Islet of Langerhans (tissue), 1 donor: ENCODE measurements around the gene SLC25A45.

Source experiments
- FAIRE-seq: peaks from one replicate; lab custom pipeline; 2011; peaks lifted over from hg19 to GRCh38; lab: Jason Lieb, UNC

Gene SLC25A45, protein sequence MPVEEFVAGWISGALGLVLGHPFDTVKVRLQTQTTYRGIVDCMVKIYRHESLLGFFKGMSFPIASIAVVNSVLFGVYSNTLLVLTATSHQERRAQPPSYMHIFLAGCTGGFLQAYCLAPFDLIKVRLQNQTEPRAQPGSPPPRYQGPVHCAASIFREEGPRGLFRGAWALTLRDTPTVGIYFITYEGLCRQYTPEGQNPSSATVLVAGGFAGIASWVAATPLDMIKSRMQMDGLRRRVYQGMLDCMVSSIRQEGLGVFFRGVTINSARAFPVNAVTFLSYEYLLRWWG

DNA sequence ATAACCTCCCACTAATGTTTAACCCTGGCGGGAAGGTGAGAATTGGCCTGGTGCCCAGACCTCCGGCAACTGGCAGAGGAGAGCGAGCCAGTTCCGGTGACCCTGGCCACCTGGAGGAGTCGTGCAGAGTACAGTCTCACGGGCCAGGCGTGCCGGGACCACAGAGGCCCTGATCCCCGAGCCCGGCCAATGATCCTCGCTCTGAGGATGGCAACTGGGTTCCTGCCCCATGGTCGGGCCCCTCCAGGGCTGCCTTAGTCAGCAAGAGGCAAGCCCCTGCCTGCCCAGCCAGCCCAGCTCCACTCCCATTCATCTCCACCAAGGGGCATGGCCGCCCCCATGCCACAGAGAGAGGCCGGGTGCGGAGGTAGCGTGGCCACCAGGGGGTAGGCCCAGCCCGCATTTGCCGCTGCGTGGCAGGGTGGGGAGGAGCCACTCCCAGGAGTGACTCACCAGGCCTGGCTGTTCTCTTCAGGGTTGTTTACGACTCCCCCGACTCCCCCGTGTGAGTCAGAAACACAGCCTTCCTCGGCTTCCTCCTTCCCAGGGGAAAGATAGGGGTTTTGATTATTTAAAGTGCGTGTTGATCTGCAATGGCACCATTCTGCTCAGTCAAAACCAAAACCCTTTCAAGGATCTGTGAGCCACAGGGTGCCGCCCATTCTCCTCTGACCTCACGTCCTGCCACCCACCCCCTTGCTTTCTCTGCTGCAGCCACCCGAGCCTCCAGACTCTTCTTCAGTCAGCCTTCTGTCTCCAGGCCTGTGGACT, at the start of gene SLC25A45:
SLC25A45 (minus strand) TSS at position 614 of the 771 bp plus-strand sequence. CDS start 695 bp downstream, outside the sequence.
- no peak for FAIRE-seq

DNA sequence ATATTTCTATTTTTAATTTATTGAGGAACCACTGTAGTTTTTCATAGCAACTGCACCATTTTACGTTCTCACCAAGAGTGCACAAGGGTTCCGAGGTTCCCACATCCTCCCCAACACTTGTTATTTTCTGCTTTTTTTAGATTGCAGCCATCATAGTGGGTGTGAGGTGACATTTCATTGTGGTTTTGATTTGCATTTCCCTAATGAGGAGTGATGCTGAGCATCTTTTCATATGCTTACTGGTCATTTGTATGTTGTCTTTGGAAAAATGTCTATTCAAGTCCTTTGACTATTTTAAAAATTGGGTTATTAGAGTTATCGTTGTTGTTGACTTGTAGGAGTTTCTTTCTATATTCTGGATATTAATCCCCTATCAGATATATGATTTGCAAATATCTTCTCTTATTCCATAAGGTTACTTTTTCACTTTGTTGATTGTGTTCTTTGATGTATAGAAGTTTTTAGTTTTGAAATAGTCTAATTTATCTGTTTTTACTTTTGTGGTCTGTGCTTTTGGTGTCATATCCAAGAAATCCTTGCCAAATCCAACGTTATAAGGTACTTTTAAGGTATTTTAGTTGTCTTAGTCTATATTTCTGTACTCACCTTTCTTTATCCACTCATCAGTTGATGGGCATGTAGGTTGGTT, 49.1 kb upstream of the SLC25A45 start:
- no peak for FAIRE-seq

DNA sequence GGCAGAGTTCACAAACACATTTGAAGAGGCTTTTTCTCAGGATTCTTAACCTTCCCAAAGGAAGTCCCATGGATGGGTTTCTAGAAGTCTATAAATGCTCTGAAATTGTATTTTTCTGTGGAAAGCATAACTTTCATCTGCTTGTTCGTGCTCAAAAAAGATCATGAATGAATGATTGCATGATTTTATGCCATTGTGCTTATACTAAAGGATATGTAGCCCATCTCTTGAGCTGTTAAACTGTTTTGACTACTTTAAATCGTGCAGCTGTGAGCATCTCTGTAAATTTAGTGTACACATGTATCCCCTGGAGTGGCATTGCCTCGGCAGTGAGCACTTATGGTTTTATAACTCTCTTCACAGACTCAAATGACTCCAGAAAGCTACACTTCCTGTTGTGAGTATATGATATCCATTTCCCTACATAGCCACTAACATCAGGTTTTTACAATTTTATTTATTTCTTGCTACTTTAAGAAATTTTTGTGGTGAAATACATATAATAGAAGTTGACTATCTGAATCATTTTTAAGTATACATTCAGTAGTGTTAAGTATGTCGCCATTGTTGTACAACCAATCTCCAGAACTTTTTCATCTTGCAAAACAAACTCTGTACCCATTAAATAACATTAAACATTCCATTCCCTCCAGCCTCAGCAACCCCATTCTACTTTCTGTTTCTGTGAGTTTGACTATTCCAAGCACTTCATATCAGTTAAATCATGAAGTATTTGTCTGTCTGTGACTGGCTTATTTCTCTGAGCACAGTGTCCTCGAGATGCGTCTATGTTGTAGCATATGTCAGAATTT, 48.2 kb upstream of the SLC25A45 start:
- FAIRE-seq = no peak

DNA sequence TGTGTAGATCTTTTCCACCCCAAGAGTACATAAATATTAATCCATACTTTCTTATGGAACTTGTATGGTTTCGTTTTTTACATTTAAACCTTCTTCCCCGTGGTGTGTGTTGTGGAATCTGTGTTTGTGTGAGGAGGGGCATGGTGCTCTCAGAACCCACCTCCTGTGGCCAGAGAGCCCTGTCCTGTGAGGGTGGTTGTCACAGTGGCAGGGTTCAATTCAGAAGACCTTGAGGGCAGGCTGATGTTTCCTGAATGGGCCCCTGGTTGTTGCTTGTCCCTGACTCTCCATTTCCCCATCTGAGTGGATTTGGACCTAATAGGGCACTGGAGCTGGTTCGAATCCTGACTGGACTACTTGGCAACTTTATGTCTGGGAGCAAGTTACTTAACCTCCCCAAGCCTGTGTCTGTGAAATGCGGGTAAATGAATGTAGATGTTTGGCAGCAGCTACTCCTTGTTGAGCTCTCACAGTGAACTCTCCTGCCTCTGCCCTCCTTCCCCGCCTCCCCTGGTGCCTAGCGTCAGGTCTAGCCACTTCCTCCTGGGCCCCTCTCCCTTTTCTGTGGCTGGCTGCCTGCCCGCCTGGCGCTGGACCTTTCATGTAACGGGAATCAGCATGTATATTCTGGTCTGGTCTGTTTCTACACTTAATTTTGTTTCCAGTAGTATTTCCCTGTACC, 47.4 kb upstream of the SLC25A45 start:
- no peak for FAIRE-seq

DNA sequence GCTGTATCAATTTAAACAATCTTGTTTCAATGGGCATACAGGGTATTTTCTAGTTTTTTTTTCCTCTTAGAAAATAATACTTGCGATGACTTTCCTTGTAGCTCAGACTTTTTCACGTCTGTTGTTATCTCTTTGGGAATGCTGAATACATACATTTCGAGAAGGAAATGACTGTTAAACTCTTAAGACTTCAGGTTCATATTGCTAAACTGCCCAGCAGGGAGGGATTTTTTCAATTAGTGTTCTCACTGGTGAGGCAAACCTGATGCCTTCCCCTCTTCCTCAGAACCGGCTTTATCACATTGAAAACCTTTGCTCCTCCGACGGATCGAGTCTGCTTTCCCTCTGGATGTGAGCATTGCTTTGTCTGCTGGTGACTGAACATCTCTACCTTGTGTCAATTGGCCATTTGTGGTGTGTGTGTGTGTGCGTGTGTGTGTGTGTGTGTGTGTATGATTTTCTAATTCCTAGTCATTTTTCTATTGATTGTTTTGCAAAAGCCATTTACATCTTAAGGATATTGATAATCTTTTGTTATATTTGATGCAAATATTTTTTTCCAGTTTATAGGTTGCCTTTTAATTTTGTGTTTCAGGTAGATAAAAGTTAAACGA, 46.7 kb upstream of the SLC25A45 start:
- no peak for FAIRE-seq

DNA sequence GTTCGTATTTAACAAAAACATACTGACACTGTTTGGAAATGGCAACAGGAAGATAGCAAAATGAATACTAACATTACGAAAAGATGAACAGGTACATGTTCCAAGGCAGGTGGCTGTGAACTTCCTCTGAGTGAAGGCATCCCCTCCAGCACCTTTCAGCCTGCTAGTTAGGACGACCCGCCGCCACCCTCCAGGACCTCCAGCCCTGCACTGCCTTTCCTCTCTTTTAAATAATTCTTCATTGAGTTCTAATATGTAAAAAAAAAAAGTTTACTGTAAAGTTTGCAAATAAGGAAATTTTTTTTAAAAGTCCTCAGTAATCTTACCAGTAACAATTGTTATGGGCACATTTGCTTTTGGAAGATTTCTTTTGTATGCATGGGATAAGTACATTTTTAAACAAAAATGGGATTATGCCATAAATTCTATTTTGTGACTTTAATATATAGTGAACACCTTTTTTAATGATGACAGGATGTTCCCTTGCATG, 46.2 kb upstream of the SLC25A45 start:
- FAIRE-seq = no peak

DNA sequence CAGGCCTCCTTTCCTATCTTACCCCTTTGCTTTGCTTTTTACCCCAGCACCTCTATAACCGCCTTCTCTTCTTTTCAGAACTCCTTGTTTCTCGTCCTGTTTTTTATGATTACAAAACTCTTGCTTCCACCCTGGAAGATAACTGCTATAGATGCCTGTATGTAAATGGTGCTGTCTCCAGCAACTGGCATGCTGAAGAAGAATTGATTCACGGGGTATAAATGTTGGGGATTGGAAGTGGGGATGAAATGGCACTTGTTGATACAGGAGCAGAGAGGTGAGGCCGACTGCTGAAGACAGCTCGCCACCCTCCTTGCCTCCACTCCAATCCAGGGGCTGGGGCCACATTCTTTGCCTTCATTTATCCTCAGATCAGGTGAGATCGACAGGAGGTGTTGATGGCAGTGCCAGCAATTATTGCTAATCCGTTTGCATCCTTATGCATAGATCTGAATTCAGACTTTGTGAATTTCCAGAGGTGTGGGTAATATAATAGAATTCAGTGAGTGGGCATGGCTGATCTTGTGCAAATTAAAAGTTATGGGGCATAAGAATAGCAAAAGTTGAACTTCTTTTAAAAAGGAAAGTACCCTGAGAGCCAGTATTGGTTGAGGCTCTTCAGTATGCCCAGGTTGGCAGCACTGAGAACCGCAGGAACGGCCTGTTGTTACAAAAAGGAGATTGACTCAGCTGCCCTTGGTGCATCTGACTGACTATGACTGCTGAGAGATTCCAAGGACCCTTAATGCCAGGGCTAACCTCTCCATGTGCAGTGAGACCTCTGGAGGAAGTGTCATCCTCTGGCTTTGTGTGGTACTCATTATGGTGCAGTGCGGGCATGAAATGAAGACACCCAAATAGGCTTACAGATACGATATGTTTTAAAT, 45.5 kb upstream of the SLC25A45 start:
- no peak for FAIRE-seq

DNA sequence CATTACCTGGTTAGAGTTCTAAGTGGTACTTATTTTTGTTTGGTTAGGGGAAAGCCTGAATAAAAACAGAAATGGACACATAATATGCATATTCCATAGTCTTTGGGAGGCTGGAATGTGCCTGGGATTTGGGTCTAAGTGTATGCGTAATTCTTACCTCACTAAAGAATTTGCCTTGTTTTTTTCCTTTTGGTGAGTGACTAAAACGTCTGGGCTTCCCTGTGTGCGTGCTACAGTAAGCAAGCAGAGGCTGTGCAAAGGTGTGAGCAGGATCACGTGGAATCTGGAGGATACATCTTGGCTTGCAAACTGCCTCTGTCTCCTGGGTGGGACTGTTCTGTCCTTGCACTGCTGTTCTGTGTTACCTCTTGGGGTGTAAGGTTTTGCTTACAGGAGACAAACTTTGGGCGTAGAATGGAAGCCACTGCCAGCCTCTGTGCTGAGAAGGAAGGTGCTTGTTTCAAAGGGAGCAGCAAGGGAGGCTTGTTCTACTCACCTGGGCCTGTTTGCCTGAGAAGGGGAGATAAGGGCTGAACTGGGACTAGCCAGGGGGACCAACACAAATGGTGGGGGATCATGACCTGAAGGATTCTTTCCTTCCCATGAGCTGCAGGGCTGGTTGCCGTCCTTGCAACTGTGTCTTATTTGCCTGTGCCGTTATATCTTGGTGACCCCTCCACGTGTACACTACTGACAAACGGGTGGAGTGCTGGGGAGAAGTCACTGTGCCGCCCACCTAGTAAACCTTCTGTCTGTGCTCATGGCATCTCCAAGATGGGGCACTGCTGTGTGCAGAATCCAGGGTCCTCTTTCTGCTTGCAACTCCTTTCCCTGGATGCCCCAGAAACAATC, 44.6 kb upstream of the SLC25A45 start:
- no peak for FAIRE-seq

DNA sequence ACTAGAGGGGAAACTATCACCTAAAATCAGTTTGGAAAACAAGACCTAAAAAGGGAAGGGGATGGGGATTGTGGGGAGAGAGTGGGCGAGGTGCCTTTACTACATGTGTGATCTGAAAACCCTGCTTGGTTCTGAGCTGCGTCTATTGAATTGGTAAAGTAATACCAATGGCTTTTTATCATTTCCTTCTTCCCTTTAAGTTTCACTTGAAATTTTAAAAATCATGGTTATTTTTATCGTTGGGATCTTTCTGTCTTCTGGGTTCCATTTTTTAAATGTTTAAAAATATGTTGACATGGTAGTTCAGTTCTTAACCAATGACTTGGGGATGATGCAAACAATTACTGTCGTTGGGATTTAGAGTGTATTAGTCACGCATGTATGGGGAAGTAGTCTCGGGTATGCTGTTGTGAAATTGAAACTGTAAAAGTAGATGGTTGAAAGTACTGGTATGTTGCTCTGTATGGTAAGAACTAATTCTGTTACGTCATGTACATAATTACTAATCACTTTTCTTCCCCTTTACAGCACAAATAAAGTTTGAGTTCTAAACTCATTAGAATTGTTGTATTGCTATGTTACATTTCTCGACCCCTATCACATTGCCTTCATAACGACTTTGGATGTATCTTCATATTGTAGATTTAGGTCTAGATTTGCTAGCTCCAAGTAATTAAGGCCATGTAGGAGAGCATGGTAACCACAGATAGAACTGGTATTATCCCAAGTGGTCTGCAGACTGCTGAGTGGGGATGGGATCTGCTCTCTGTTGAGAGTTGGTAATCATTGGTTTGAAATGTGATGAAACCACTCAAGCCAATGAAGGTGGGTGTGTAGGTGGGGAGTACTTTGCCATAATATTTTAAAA, 43.8 kb upstream of the SLC25A45 start:
- FAIRE-seq = no peak

DNA sequence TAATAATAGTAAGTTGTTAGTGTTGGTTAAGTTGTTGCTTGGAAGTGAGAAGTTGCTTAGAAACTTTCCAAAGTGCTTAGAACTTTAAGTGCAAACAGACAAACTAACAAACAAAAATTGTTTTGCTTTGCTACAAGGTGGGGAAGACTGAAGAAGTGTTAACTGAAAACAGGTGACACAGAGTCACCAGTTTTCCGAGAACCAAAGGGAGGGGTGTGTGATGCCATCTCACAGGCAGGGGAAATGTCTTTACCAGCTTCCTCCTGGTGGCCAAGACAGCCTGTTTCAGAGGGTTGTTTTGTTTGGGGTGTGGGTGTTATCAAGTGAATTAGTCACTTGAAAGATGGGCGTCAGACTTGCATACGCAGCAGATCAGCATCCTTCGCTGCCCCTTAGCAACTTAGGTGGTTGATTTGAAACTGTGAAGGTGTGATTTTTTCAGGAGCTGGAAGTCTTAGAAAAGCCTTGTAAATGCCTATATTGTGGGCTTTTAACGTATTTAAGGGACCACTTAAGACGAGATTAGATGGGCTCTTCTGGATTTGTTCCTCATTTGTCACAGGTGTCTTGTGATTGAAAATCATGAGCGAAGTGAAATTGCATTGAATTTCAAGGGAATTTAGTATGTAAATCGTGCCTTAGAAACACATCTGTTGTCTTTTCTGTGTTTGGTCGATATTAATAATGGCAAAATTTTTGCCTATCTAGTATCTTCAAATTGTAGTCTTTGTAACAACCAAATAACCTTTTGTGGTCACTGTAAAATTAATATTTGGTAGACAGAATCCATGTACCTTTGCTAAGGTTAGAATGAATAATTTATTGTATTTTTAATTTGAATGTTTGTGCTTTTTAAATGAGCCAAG, 42.9 kb upstream of the SLC25A45 start:
- FAIRE-seq = no peak

DNA sequence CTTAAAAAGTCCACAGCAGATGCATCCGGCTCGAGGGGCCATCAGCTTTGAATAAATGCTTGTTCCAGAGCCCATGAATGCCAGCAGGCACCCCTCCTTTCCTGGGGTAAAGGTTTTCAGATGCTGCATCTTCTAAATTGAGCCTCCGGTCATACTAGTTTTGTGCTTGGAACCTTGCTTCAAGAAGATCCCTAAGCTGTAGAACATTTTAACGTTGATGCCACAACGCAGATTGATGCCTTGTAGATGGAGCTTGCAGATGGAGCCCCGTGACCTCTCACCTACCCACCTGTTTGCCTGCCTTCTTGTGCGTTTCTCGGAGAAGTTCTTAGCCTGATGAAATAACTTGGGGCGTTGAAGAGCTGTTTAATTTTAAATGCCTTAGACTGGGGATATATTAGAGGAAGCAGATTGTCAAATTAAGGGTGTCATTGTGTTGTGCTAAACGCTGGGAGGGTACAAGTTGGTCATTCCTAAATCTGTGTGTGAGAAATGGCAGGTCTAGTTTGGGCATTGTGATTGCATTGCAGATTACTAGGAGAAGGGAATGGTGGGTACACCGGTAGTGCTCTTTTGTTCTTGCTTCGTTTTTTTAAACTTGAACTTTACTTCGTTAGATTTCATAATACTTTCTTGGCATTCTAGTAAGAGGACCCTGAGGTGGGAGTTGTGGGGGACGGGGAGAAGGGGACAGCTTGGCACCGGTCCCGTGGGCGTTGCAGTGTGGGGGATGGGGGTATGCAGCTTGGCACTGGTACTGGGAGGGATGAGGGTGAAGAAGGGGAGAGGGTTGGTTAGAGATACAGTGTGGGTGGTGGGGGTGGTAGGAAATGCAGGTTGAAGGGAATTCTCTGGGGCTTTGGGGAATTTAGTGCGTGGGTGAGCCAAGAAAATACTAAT, 42.0 kb upstream of the SLC25A45 start:
- FAIRE-seq = no peak

DNA sequence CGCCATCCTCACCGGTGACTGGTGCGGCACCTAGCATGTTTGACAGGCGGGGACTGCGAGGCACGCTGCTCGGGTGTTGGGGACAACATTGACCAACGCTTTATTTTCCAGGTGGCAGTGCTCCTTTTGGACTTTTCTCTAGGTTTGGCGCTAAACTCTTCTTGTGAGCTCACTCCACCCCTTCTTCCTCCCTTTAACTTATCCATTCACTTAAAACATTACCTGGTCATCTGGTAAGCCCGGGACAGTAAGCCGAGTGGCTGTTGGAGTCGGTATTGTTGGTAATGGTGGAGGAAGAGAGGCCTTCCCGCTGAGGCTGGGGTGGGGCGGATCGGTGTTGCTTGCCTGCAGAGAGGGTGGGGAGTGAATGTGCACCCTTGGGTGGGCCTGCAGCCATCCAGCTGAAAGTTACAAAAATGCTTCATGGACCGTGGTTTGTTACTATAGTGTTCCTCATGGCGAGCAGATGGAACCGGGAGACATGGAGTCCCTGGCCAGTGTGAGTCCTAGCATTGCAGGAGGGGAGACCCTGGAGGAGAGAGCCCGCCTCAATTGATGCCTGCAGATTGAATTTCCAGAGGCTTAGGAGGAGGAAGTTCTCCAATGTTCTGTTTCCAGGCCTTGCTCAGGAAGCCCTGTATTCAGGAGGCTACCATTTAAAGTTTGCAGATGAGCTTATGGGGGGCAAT, 41.2 kb upstream of the SLC25A45 start:
- FAIRE-seq = no peak

DNA sequence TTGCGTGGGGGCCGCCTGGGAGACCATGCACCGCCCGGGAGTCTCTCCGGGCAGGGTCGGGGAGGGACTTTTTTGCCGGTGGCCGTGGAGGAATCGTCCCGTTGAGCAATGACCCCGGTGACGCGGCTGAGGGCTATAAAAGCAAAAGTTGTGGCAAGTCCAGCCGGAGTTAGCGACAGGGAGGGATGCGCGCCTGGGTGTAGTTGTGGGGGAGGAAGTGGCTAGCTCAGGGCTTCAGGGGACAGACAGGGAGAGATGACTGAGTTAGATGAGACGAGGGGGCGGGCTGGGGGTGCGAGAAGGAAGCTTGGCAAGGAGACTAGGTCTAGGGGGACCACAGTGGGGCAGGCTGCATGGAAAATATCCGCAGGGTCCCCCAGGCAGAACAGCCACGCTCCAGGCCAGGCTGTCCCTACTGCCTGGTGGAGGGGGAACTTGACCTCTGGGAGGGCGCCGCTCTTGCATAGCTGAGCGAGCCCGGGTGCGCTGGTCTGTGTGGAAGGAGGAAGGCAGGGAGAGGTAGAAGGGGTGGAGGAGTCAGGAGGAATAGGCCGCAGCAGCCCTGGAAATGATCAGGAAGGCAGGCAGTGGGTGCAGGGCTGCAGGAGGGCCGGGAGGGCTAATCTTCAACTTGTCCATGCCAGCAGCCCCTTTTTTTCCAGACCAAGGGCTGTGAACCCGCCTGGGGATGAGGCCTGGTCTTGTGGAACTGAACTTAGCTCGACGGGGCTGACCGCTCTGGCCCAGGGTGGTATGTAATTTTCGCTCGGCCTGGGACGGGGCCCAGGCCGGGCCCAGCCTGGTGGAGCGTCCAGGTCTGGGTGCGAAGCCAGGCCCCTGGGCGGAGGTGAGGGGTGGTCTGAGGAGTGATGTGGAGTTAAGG, 40.4 kb upstream of the SLC25A45 start, which contains the start of gene NEAT1:
NEAT1 (plus strand) TSS at position 166 of the 883 bp plus-strand sequence.
- no peak for FAIRE-seq
